MM.1S (cell line): Measurements from ENCODE around the gene TTLL11.
"Not testable (repeated sequence)": the region's sequence is repeated elsewhere in the genome, so short reads cannot be mapped to it uniquely, and the experiment has no call there.

ENCODE experiments used
- DNase-seq: peaks from one replicate; pipeline ENCODE4 v3.0.0-alpha.2; 2015
- H2AFZ ChIP-seq: fragments of 300-600 bp; sonication (generic); 2 replicates; pipeline ENCODE4 v1.6.0; 2016; ENCODE audit warnings: antibody characterized with exemption, low read length
- H3F3A ChIP-seq: fragments of 300-600 bp; sonication (generic); 2 replicates; pipeline ENCODE4 v1.6.1; 2016; ENCODE audit warnings: mild to moderate bottlenecking, antibody characterized with exemption, low read length, moderate library complexity, mixed read lengths; ENCODE audit not compliant: insufficient read depth
- H3K27ac ChIP-seq: fragments of 300-600 bp; sonication (generic); 2 replicates; pipeline ENCODE4 v1.5.1; 2016; ENCODE audit warnings: mild to moderate bottlenecking, low read length
- H3K27me3 ChIP-seq: fragments of 300-600 bp; sonication (generic); replicated peaks from 2 replicates; pipeline ENCODE4 v1.6.0; 2016; ENCODE audit warnings: low read length; ENCODE audit not compliant: insufficient read depth
- H3K36me3 ChIP-seq: fragments of 300-600 bp; sonication (generic); replicated peaks from 2 replicates; pipeline ENCODE4 v1.6.1; 2016; ENCODE audit warnings: mild to moderate bottlenecking, low read length, mixed read lengths; ENCODE audit not compliant: insufficient read depth
- H3K4me1 ChIP-seq: fragments of 300-600 bp; sonication (generic); 2 replicates; pipeline ENCODE4 v1.6.1; 2016; ENCODE audit warnings: low read length, mixed read lengths
- H3K4me2 ChIP-seq: fragments of 300-600 bp; sonication (generic); 2 replicates; pipeline ENCODE4 v1.6.0; 2016; ENCODE audit warnings: low read depth, low read length
- H3K4me3 ChIP-seq: fragments of 300-600 bp; sonication (generic); 2 replicates; pipeline ENCODE4 v1.5.1; 2016; ENCODE audit warnings: low read length, mixed read lengths
- H3K79me2 ChIP-seq: fragments of 300-600 bp; sonication (generic); 2 replicates; pipeline ENCODE4 v1.6.1; 2016; ENCODE audit warnings: mixed run types, low read length, mixed read lengths
- H3K9ac ChIP-seq: fragments of 300-600 bp; sonication (generic); 2 replicates; pipeline ENCODE4 v1.6.1; 2016; ENCODE audit warnings: low read length, mixed read lengths
- H3K9me2 ChIP-seq: fragments of 300-600 bp; sonication (generic); replicated peaks from 2 replicates; pipeline ENCODE4 v1.6.1; 2016; ENCODE audit warnings: mild to moderate bottlenecking, low read length, mixed read lengths; ENCODE audit not compliant: insufficient read depth
- H3K9me3 ChIP-seq: fragments of 300-600 bp; sonication (generic); replicated peaks from 2 replicates; pipeline ENCODE4 v1.6.1; 2016; ENCODE audit warnings: mild to moderate bottlenecking, low read length, mixed read lengths; ENCODE audit not compliant: insufficient read depth
- H4K20me1 ChIP-seq: fragments of 300-600 bp; sonication (generic); 2 replicates; pipeline ENCODE4 v1.6.1; 2016; ENCODE audit warnings: mild to moderate bottlenecking, low read length, moderate library complexity, mixed read lengths; ENCODE audit not compliant: insufficient read depth
- EZH2 ChIP-seq: fragments of 300-600 bp; sonication (generic); optimal IDR thresholded peaks from 2 replicates; pipeline ENCODE3; 2017; ENCODE audit warnings: low read depth, mild to moderate bottlenecking, antibody characterized with exemption, low read length, mixed read lengths
- EZH2phosphoT487 ChIP-seq: fragments of 300-600 bp; sonication (generic); IDR thresholded peaks from 2 replicates; pipeline ENCODE4 v1.6.1; 2018; ENCODE audit warnings: antibody characterized with exemption, low read length
- TF ChIP-seq, protein P1 (sequence below): fragments of 300-600 bp; sonication (generic); IDR thresholded peaks from 2 replicates; pipeline ENCODE4 v1.5.1; 2016; ENCODE audit warnings: antibody characterized with exemption, low read length, mixed read lengths

Gene TTLL11

DNA sequence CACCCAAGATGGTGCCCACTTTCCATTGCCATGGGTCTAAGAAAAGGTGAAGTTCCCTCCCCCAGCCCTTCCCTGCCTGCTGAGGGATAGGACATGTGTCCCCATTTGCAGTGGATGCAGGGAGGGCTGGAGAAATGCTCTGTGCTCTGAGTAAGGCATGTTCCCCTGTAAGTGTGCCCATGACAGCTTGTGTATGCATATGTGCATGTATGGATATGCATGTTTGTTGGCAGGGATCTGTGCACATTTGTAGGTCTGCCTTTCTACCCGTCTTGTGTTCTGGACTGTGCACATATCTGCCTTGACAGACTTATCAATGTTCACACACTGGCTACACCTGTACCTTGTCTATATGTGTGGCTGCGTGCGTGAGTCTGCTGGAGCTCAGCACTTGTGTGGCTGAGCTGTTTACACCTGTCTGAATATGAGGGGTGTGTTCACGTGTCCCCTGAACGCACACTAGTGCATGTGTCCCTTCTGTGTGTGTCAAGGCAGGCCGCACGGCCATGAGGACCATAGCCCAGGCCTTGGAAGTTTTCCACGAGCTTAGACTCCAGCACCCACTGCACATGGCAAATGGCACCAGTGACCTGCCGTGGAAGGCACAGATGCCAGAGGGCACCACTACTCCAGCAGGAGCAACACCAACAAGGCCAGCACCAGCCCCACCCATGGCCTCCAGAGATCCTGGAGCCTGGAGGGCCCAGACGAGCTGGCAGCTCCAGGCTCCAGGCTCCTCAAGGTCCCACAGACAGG is 27.4 kb upstream of the TTLL11 start:
- Histone ChIP-seq H2AFZ (no peak overlapping the region), H3K79me2 (no peaks in the 10 kb centered on the region), H4K20me1 (no peaks in the 10 kb centered on the region), H3K9me3 (no peaks in the 10 kb centered on the region), H3K27ac (no peak overlapping the region), H3K9me2 (no peaks in the 10 kb centered on the region), H3F3A (no peaks in the 10 kb centered on the region), H3K36me3 (no peaks in the 10 kb centered on the region), H3K4me1 (no peaks in the 10 kb centered on the region), H3K4me2 (no peak overlapping the region), H3K9ac (no peak overlapping the region), H3K4me3 (no peak overlapping the region), H3K27me3 (no peaks in the 10 kb centered on the region; the same call in 1 of the 2 replicates)
- TF ChIP-seq EZH2phosphoT487, result no peak
- DNase-seq, result no peak

DNA sequence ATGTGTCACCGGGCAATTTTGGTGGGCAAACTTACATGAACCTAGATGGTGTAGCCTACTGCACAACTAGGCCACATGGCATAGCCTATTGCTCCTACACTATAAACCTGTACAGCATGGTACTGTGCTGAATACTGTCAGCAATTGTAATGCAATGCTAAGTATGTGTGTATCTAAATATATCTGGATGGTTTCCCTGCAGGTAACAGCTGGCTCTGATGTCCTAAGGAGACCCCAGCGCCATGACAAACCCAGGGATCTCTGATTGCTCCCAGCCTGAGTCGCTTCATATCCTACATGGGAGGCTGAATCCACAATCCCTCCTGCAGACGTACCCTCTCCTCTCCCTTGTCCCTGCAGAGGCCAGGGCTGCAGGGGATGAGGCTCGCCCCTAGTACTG is 26.6 kb upstream of the TTLL11 start:
- Histone ChIP-seq H3F3A (no peaks in the 10 kb centered on the region), H3K4me1 (no peaks in the 10 kb centered on the region), H3K27ac (no peak overlapping the region), H3K36me3 (no peaks in the 10 kb centered on the region), H3K27me3 (peaks cover 4% of the 10 kb centered on the region; the same call in 1 of the 2 replicates), H2AFZ (no peak overlapping the region), H3K9me2 (no peaks in the 10 kb centered on the region), H4K20me1 (no peaks in the 10 kb centered on the region), H3K9ac (no peak overlapping the region), H3K9me3 (no peaks in the 10 kb centered on the region), H3K79me2 (no peaks in the 10 kb centered on the region), H3K4me2 (no peak overlapping the region), H3K4me3 (no peak overlapping the region)
- TF ChIP-seq, protein P1, sequence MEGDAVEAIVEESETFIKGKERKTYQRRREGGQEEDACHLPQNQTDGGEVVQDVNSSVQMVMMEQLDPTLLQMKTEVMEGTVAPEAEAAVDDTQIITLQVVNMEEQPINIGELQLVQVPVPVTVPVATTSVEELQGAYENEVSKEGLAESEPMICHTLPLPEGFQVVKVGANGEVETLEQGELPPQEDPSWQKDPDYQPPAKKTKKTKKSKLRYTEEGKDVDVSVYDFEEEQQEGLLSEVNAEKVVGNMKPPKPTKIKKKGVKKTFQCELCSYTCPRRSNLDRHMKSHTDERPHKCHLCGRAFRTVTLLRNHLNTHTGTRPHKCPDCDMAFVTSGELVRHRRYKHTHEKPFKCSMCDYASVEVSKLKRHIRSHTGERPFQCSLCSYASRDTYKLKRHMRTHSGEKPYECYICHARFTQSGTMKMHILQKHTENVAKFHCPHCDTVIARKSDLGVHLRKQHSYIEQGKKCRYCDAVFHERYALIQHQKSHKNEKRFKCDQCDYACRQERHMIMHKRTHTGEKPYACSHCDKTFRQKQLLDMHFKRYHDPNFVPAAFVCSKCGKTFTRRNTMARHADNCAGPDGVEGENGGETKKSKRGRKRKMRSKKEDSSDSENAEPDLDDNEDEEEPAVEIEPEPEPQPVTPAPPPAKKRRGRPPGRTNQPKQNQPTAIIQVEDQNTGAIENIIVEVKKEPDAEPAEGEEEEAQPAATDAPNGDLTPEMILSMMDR, result no peak
- TF ChIP-seq EZH2 (no peak), EZH2phosphoT487 (no peak)
- DNase-seq, result no peak

DNA sequence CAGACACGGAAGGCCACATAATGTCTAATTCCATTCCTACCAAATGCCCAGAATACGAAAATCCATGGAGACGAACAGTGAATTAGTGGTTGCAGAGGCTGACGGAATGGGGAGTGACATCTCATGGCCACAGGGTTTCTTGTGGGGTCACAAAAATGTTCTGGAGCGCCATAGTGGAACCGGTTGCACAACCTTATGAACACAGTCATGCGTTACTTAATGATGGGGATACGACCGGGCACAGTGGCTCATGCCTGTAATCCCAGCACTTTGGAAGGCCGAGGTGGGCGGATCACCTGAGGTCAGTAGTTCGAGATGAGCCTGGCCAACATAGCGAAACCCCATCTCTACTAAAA is 26.0 kb upstream of the TTLL11 start:
- no peak for DNase-seq
- no peaks in the 10 kb centered on the region for H3K4me1 ChIP-seq
- no peaks in the 10 kb centered on the region for H3K79me2 ChIP-seq
- no peaks in the 10 kb centered on the region for H3F3A ChIP-seq
- H3K9me3 ChIP-seq, result no peaks in the 10 kb centered on the region
- H3K27ac ChIP-seq, result no peak overlapping the region
- H3K36me3 ChIP-seq, result no peaks in the 10 kb centered on the region
- H3K27me3 ChIP-seq, result peaks cover 4% of the 10 kb centered on the region; the same call in 1 of the 2 replicates
- no peak overlapping the region for H3K4me3 ChIP-seq
- no peaks in the 10 kb centered on the region for H4K20me1 ChIP-seq
- H2AFZ ChIP-seq, result no peak overlapping the region
- H3K9me2 ChIP-seq, result no peaks in the 10 kb centered on the region
- TF ChIP-seq EZH2, result no peak
- TF ChIP-seq EZH2phosphoT487, result no peak
- TF ChIP-seq, protein P1, result no peak
- no peak overlapping the region for H3K9ac ChIP-seq
- no peak overlapping the region for H3K4me2 ChIP-seq

DNA sequence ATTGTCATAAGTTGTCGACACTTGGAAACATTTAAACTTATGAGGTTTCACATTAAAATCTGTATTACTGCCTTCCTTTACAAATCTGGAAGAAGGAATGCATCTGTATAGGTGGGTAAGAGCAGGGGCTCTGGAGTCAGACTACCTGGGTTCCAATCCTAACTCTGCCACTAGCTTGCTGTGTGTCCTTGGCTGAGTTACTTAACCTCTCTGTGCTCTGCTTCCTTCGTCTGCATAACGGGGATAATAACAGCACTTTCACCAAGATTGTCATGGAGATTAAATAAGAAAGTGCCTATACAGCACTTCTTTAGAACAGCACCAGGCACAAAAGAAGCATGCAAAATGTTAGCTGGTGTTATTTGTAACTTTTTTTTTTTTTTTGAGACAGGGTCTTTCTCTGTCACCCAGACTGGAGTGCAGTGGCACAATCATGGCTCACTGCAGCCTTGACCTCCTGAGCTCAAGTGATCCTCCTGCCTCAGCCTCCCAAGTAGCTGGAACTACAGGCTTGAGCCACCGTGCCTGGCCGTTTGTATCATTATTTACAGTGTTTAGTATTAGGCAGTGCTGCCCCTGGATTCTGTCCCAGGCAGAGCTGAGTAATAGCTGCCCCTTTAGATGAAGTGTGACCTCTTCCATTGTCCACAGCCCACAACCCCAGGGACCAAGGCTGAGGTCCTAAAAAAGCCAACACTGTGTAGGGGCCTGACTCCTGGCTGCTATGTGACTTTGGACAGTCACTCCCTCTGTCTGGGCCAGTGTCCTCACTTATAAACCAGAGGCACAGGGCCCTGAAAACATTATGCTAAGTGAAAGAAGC is 25.4 kb upstream of the TTLL11 start:
- Histone ChIP-seq H3K9me3 (no peaks in the 10 kb centered on the region), H3K4me1 (no peaks in the 10 kb centered on the region), H3K27me3 (peaks cover 4% of the 10 kb centered on the region; the same call in 1 of the 2 replicates), H3K4me3 (no peak overlapping the region), H3K36me3 (no peaks in the 10 kb centered on the region), H4K20me1 (no peaks in the 10 kb centered on the region), H3K4me2 (no peak overlapping the region), H2AFZ (no peak overlapping the region), H3K9me2 (no peaks in the 10 kb centered on the region), H3F3A (no peaks in the 10 kb centered on the region), H3K9ac (no peak overlapping the region), H3K79me2 (no peaks in the 10 kb centered on the region), H3K27ac (no peak overlapping the region)
- DNase-seq, result no peak
- TF ChIP-seq EZH2 (no peak), EZH2phosphoT487 (no peak)
- TF ChIP-seq, protein P1, result no peak

DNA sequence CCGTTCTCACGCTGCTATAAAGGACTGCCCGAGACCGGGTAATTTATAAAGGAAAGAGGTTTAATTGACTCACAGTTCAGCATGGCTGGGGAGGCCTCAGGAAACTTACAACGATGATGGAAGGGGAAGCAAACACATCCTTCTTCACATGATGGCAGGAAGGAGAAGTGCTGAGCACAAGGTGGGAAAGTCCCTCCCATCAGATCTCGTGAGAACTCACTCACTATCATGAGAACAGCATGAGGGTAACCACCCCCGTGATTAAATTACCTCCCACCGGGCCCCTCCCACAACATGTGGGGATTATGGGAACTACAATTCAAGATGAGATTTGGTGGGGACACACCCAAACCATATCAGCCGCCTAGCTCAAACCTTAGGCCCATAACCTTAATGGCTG is 24.1 kb upstream of the TTLL11 start:
- DNase-seq, H3K9me3 ChIP-seq, H3K9me2 ChIP-seq, H4K20me1 ChIP-seq, H3K36me3 ChIP-seq, H3K4me1 ChIP-seq, H3K4me2 ChIP-seq, H3K4me3 ChIP-seq, H2AFZ ChIP-seq, H3K79me2 ChIP-seq, H3F3A ChIP-seq, H3K27me3 ChIP-seq, H3K9ac ChIP-seq, H3K27ac ChIP-seq: not testable (repeated sequence)
